GM13976 (cell line): Measurements from ENCODE around the gene AP2B1.

Source experiments
- DNase-seq: peaks from one replicate; pipeline ENCODE4 v3.0.0; 2012; ENCODE audit warnings: low spot score
- in situ Hi-C: fragments of 300-500 bp; cut with MboI; formaldehyde crosslinking; loops from one replicate; pipeline ENCODE4 v1.12.0; 2022; ENCODE audit warnings: low sequenced_read_pairs, mixed read lengths, inconsistent platforms; ENCODE audit not compliant: unreplicated experiment
- TF ChIP-seq, protein P1 (sequence below): IDR thresholded peaks from 2 replicates; pipeline ENCODE4 v1.5.1; 2012; ENCODE audit warnings: borderline replicate concordance, mild to moderate bottlenecking; ENCODE audit not compliant: insufficient read depth; ENCODE audit errors: extremely low read depth, missing control alignments, control extremely low read depth

Gene AP2B1

DNA sequence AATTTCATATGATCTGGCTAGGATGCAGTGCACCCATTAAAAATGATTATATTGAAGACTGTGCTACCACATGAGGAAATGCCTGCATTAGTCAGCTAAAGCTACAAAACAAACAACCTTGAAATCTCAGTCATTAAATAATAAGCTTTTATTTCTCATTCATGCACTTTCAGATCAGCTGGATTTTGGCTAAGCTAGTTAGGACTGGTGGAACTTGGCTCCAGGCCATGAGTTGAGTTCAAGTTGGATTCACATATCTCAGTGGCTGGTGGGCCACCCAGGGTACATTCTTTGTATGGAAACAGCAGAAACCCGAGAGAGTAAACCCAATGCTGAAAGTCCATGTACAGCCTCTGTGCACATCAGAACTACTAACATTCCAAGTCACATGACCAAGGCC lies 43.3 kb upstream of the AP2B1 start:
- in situ Hi-C loops = no loop called here
- DNase-seq = no peak

DNA sequence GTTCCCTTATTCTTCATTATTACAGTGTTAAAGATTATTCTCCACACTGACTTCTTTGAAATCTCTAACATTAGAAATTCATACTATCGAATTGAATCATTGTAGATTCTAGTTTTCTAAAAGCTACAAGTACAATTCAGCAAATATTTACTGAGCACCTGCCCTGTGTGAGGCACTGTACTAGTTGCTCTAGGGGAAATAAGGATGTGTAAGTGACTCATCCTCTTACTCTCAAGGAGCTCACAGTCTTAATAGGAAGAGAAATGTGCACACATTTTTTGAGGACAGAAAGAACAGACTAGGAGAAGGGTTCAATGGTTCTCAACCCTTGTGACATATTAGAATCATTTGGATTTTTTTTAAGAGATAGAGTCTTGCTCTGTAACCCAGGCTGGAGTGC lies 42.0 kb upstream of the AP2B1 start:
- in situ Hi-C loops = no loop called here
- DNase-seq = no peak
- TF ChIP-seq, protein P1, sequence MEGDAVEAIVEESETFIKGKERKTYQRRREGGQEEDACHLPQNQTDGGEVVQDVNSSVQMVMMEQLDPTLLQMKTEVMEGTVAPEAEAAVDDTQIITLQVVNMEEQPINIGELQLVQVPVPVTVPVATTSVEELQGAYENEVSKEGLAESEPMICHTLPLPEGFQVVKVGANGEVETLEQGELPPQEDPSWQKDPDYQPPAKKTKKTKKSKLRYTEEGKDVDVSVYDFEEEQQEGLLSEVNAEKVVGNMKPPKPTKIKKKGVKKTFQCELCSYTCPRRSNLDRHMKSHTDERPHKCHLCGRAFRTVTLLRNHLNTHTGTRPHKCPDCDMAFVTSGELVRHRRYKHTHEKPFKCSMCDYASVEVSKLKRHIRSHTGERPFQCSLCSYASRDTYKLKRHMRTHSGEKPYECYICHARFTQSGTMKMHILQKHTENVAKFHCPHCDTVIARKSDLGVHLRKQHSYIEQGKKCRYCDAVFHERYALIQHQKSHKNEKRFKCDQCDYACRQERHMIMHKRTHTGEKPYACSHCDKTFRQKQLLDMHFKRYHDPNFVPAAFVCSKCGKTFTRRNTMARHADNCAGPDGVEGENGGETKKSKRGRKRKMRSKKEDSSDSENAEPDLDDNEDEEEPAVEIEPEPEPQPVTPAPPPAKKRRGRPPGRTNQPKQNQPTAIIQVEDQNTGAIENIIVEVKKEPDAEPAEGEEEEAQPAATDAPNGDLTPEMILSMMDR = no peak

More for the DNA sequence above, 43.3 kb upstream of the AP2B1 start:
- TF ChIP-seq, protein P1 = no peak

DNA sequence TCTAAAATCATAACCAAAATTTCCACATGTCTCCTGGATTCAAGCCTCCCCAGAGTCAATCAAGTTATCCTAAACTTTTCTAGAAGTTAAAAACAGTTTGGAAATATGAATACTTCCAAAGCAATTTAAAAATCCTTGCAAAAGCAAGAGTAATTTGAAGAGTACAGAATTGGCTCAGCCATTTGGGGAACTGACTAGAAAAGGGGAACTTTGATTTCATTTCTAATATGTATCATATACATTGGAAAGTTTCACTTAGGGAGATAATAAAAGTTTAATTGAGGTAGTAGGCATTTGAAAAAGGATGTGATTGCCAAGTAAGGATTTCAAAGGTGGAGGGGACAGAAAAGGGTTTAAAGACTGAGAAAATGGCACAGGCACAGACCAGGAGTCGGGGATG lies 40.6 kb upstream of the AP2B1 start:
- TF ChIP-seq, protein P1 = no peak
- in situ Hi-C loops = no loop called here
- DNase-seq = no peak

- TF ChIP-seq, protein P1 = no peak
- in situ Hi-C loops = no loop called here
- DNase-seq = no peak
Measured at GRCh38 chr17:35548208-35548810, 38.8 kb upstream of the AP2B1 start.

GRCh38 chr17:35548978-35549377 lies 38.1 kb upstream of the AP2B1 start:
- in situ Hi-C loops = no loop called here
- DNase-seq = no peak
- TF ChIP-seq, protein P1 = no peak

DNA sequence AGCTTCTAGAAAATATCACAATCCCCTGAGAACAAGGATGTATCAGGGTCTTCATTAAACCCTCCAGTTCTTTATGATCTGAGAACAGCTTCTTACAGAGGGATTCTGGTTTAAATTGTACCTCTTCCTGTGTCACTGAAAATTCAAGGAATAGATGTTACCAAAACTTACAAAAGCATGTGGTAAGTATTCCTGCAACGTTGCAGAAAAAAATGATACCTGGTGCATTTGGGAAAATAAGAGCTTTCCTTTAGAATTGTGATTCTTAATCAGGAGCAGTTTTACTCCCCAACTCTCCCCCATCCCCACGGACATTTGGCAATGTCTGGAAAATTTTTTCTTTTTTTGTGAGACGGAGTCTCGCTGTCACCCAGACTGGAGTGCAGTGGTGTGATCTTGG lies 33.8 kb upstream of the AP2B1 start:
- DNase-seq = no peak
- in situ Hi-C loops = no loop called here
- TF ChIP-seq, protein P1 = no peak
